Neural cell (in vitro differentiated cells): ENCODE results near the gene ADIPOQ.
"Not testable (repeated sequence)": the region's sequence is repeated elsewhere in the genome, so short reads cannot be mapped to it uniquely, and the experiment has no call there.

Experiments
- EP300 ChIP-seq: fragments of 450-650 bp; conservative IDR thresholded peaks from 2 replicates; pipeline ENCODE4 v1.6.1; 2014; ENCODE audit warnings: antibody characterized with exemption, mild to moderate bottlenecking, moderate library complexity; ENCODE audit not compliant: poor library complexity, severe bottlenecking
- EZH2 ChIP-seq: fragments of 200-600, 300-800 bp; shearing (Covaris generic), sonication (generic); IDR thresholded peaks from 2 replicates; pipeline ENCODE4 v1.6.1; 2014; ENCODE audit warnings: antibody characterized with exemption, low read length, borderline replicate concordance, mild to moderate bottlenecking; ENCODE audit not compliant: insufficient read depth, poor library complexity, severe bottlenecking
- POLR2AphosphoS5 ChIP-seq: IDR thresholded peaks from 2 replicates; pipeline ENCODE4 v1.6.1; 2012
- TAF1 ChIP-seq: IDR thresholded peaks from 2 replicates; pipeline ENCODE4 v1.6.1; 2012; ENCODE audit warnings: low read depth
- TF ChIP-seq, protein P1 (sequence below): IDR thresholded peaks from 2 replicates; pipeline ENCODE4 v1.6.1; 2012; ENCODE audit warnings: borderline replicate concordance
- TF ChIP-seq, protein P2 (sequence below): fragments of 450-650 bp; IDR thresholded peaks from 2 replicates; pipeline ENCODE4 v1.5.1; 2014; ENCODE audit warnings: antibody characterized with exemption, mild to moderate bottlenecking, moderate library complexity; ENCODE audit not compliant: poor library complexity, severe bottlenecking

DNA sequence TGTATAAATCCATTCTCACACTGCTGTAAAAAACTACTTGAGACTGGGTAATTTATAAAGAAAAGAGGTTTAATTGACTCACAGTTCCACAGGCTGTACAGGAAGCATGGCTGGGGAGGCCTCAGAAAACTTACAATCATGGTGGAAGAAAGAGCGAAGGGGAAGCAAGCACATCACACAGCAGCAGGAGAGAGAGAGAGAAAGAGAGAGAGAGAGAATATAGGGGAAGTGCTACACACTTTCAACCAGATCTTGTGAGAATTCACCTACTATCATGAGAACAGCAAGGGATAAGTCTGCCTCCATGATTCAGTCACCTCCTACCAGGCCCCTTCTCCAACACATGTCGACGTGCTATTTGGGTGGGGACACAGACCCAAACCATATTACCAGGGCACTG is 9.3 kb downstream of the ADIPOQ start:
- TF ChIP-seq, protein P1, sequence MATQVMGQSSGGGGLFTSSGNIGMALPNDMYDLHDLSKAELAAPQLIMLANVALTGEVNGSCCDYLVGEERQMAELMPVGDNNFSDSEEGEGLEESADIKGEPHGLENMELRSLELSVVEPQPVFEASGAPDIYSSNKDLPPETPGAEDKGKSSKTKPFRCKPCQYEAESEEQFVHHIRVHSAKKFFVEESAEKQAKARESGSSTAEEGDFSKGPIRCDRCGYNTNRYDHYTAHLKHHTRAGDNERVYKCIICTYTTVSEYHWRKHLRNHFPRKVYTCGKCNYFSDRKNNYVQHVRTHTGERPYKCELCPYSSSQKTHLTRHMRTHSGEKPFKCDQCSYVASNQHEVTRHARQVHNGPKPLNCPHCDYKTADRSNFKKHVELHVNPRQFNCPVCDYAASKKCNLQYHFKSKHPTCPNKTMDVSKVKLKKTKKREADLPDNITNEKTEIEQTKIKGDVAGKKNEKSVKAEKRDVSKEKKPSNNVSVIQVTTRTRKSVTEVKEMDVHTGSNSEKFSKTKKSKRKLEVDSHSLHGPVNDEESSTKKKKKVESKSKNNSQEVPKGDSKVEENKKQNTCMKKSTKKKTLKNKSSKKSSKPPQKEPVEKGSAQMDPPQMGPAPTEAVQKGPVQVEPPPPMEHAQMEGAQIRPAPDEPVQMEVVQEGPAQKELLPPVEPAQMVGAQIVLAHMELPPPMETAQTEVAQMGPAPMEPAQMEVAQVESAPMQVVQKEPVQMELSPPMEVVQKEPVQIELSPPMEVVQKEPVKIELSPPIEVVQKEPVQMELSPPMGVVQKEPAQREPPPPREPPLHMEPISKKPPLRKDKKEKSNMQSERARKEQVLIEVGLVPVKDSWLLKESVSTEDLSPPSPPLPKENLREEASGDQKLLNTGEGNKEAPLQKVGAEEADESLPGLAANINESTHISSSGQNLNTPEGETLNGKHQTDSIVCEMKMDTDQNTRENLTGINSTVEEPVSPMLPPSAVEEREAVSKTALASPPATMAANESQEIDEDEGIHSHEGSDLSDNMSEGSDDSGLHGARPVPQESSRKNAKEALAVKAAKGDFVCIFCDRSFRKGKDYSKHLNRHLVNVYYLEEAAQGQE, result not testable (repeated sequence)
- not testable (repeated sequence) for TF ChIP-seq POLR2AphosphoS5, EZH2, EP300, TAF1
- TF ChIP-seq, protein P2, sequence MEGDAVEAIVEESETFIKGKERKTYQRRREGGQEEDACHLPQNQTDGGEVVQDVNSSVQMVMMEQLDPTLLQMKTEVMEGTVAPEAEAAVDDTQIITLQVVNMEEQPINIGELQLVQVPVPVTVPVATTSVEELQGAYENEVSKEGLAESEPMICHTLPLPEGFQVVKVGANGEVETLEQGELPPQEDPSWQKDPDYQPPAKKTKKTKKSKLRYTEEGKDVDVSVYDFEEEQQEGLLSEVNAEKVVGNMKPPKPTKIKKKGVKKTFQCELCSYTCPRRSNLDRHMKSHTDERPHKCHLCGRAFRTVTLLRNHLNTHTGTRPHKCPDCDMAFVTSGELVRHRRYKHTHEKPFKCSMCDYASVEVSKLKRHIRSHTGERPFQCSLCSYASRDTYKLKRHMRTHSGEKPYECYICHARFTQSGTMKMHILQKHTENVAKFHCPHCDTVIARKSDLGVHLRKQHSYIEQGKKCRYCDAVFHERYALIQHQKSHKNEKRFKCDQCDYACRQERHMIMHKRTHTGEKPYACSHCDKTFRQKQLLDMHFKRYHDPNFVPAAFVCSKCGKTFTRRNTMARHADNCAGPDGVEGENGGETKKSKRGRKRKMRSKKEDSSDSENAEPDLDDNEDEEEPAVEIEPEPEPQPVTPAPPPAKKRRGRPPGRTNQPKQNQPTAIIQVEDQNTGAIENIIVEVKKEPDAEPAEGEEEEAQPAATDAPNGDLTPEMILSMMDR, result not testable (repeated sequence)
